Hepatocyte (in vitro differentiated cells): Measurements from ENCODE around the gene ABCA13. TPM values are rescaled to one million over a fixed set of nuclear protein-coding genes. Genes with fewer than 3 reads are reported as not detected.

Source experiments
- DNase-seq: peaks from one replicate; pipeline ENCODE4 v3.0.0-alpha.2; 2016; ENCODE audit warnings: low spot score
- H2AFZ ChIP-seq: fragments of 200-600 bp; sonication (generic); 2 replicates; pipeline ENCODE4 v1.6.0; 2016; ENCODE audit warnings: antibody characterized with exemption, mild to moderate bottlenecking
- H3K27ac ChIP-seq: fragments of 200-600 bp; sonication (generic); 2 replicates; pipeline ENCODE4 v1.5.1; 2016; ENCODE audit warnings: mild to moderate bottlenecking
- H3K27me3 ChIP-seq: fragments of 200-600 bp; sonication (generic); 2 replicates; pipeline ENCODE4 v1.6.1; 2016
- H3K36me3 ChIP-seq: fragments of 200-600 bp; sonication (generic); replicated peaks from 2 replicates; pipeline ENCODE4 v1.5.1; 2016; ENCODE audit warnings: low read depth; ENCODE audit not compliant: insufficient read depth
- H3K4me1 ChIP-seq: fragments of 200-600 bp; sonication (generic); 2 replicates; pipeline ENCODE4 v1.5.1; 2016; ENCODE audit warnings: mild to moderate bottlenecking, moderate library complexity; ENCODE audit not compliant: insufficient read depth
- H3K4me2 ChIP-seq: fragments of 200-600 bp; sonication (generic); 2 replicates; pipeline ENCODE4 v1.6.0; 2016
- H3K4me3 ChIP-seq: fragments of 200-600 bp; sonication (generic); 2 replicates; pipeline ENCODE4 v1.5.1; 2016; ENCODE audit warnings: mild to moderate bottlenecking
- H3K79me2 ChIP-seq: fragments of 200-600 bp; sonication (generic); 2 replicates; pipeline ENCODE4 v1.6.0; 2017; ENCODE audit warnings: mild to moderate bottlenecking
- H3K9me2 ChIP-seq: fragments of 200-600 bp; sonication (generic); replicated peaks from 2 replicates; pipeline ENCODE4 v1.6.0; 2017; ENCODE audit warnings: mild to moderate bottlenecking; ENCODE audit not compliant: insufficient read depth
- H3K9me3 ChIP-seq: fragments of 200-600 bp; sonication (generic); 2 replicates; pipeline ENCODE4 v1.5.1; 2016; ENCODE audit warnings: low read depth, mild to moderate bottlenecking
- H4K20me1 ChIP-seq: fragments of 200-600 bp; sonication (generic); 2 replicates; pipeline ENCODE4 v1.6.0; 2016; ENCODE audit warnings: mild to moderate bottlenecking; ENCODE audit not compliant: insufficient read depth, poor library complexity, severe bottlenecking
- CTCF ChIP-seq: fragments of 200-600 bp; sonication (generic); IDR thresholded peaks from 2 replicates; pipeline ENCODE4 v1.5.1; 2016; ENCODE audit warnings: antibody characterized with exemption, mild to moderate bottlenecking; ENCODE audit not compliant: poor library complexity
- EZH2 ChIP-seq: fragments of 200-600 bp; sonication (generic); IDR thresholded peaks from 2 replicates; pipeline ENCODE4 v1.6.1; 2016; ENCODE audit warnings: antibody characterized with exemption, mild to moderate bottlenecking, borderline replicate concordance
- EZH2phosphoT487 ChIP-seq: fragments of 200-600 bp; sonication (generic); IDR thresholded peaks from one replicate; pipeline ENCODE4 v1.6.1; 2018; ENCODE audit warnings: antibody characterized with exemption, mild to moderate bottlenecking, low read depth, moderate library complexity; ENCODE audit not compliant: unreplicated experiment, severe bottlenecking
- WGBS: methylation state at CpG from one replicate; pipeline ENCODE4 v1.1.6; 2016; ENCODE audit warnings: low lambda C conversion rate; ENCODE audit errors: missing lambda C conversion rate; 5-methylcytosine and 5-hydroxymethylcytosine counted together
- polyA plus RNA-seq: library from polyadenylated mRNA; unstranded; fragments of >200 nt; fragmentation: Nextera tagmentation; extraction: Ambion mirVana; gene quantifications from 2 replicates; pipeline ENCODE4 v1.2.1, GENCODE V29; 2016
- total RNA-seq: library from RNA; depleted of rRNA; stranded (reverse); fragments of >200 nt; gene quantifications from 2 replicates; pipeline ENCODE4 v1.2.3, GENCODE V29; 2014

Gene ABCA13
- total and polyA plus RNA-seq, 2 experiments from 2014 or later = 0.57 to 2.0 TPM

GRCh38 chr7:48286836-48287235 lies 115.6 kb downstream of the ABCA13 start:
- H3K36me3 ChIP-seq = no peaks in the 10 kb centered on the region
- 88% methylated on average over 5 of the region's 5 CpGs for WGBS

GRCh38 chr7:48289656-48290055 lies 118.4 kb downstream of the ABCA13 start:
- Histone ChIP-seq H3K79me2 (no peaks in the 10 kb centered on the region), H3K36me3 (no peaks in the 10 kb centered on the region), H3K9me3 (no peaks in the 10 kb centered on the region), H3K4me3 (no peak overlapping the region), H3K27ac (no peak overlapping the region), H3K27me3 (no peaks in the 10 kb centered on the region), H4K20me1 (no peaks in the 10 kb centered on the region), H2AFZ (no peak overlapping the region), H3K9me2 (no peaks in the 10 kb centered on the region), H3K4me2 (no peak overlapping the region), H3K4me1 (no peaks in the 10 kb centered on the region)
- TF ChIP-seq CTCF (no peak), EZH2 (no peak), EZH2phosphoT487 (no peak)
- DNase-seq = no peak
- 83% methylated on average over 1 of the region's 1 CpG for WGBS

More at GRCh38 chr7:48286836-48287235, 115.6 kb downstream of the ABCA13 start:
- DNase-seq = no peak
- Histone ChIP-seq H3K27ac (no peak overlapping the region), H3K4me2 (no peak overlapping the region), H3K4me1 (no peaks in the 10 kb centered on the region), H3K79me2 (no peaks in the 10 kb centered on the region), H3K27me3 (no peaks in the 10 kb centered on the region), H3K4me3 (no peak overlapping the region), H2AFZ (no peak overlapping the region), H3K9me3 (no peaks in the 10 kb centered on the region), H4K20me1 (no peaks in the 10 kb centered on the region), H3K9me2 (no peaks in the 10 kb centered on the region)
- TF ChIP-seq EZH2 (no peak), EZH2phosphoT487 (no peak), CTCF (no peak)

GRCh38 chr7:48292949-48293348 lies 121.7 kb downstream of the ABCA13 start:
- Histone ChIP-seq H2AFZ (no peak overlapping the region), H3K9me2 (no peaks in the 10 kb centered on the region), H3K36me3 (no peaks in the 10 kb centered on the region), H3K79me2 (no peaks in the 10 kb centered on the region), H3K27ac (no peak overlapping the region), H3K4me2 (no peak overlapping the region), H4K20me1 (no peaks in the 10 kb centered on the region), H3K27me3 (no peaks in the 10 kb centered on the region), H3K4me3 (no peak overlapping the region), H3K4me1 (no peaks in the 10 kb centered on the region), H3K9me3 (no peaks in the 10 kb centered on the region)
- 77% methylated on average over 4 of the region's 4 CpGs for WGBS
- DNase-seq = no peak
- TF ChIP-seq CTCF (no peak), EZH2 (no peak), EZH2phosphoT487 (no peak)
